OCI-LY3 (cell line): ENCODE measurements around the gene NEDD8.

Source experiments
- CTCF ChIP-seq: fragments of 200-600, 300-600 bp; sonication (generic); IDR thresholded peaks from 2 replicates; pipeline ENCODE4 v1.5.1; 2014; ENCODE audit warnings: antibody characterized with exemption, low read length, low read depth
- EZH2phosphoT487 ChIP-seq: fragments of 200-600 bp; shearing (Covaris generic); IDR thresholded peaks from 2 replicates; pipeline ENCODE4 v1.6.1; 2018; ENCODE audit warnings: antibody characterized with exemption, mixed run types, low read depth

- TF ChIP-seq CTCF = no peak
- no peak for TF ChIP-seq EZH2phosphoT487
These were observed 44.6 kb downstream of the NEDD8 start for GRCh38 chr14:24187539-24187915.
